ENCODE measurements around the gene RBM38.
"Not testable (repeated sequence)": the region's sequence is repeated elsewhere in the genome, so short reads cannot be mapped to it uniquely, and the experiment has no call there.

The RBM38 gene

GRCh38 chr20:57390604-57391438 is at the start of gene RBM38:
TSS of gene RBM38 (plus strand) at chr20:57391396. CDS start at chr20:57391582, 186 bp downstream.
- peak; percentile 64 for DNase-seq

GRCh38 chr20:57341663-57342062 is 49.5 kb upstream of the RBM38 start:
- no peak for DNase-seq

- no peak for DNase-seq
Measured at GRCh38 chr20:57342829-57343228, 48.4 kb upstream of the RBM38 start.

- DNase-seq: peak; percentile 35
Measured at GRCh38 chr20:57346477-57346876, 44.7 kb upstream of the RBM38 start.

DNA sequence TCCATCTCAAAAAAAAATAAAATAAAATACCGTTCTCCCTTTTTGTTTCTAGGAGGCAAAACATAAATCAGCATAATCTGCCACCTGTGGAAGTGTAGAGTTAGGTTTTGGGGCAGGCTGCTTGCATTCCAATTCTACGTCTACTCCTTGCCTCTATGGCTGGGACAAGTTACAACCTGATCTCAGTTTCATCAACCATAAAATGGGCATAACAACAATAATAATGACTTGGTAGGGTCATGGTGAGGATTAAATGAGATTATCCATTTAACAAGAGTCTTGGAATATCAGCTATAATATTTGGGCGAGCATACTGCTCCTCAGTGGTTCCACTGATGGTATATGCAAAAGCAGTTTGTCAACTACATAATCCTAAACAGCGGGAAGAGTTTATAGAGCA is 43.8 kb upstream of the RBM38 start:
- no peak for DNase-seq

DNA sequence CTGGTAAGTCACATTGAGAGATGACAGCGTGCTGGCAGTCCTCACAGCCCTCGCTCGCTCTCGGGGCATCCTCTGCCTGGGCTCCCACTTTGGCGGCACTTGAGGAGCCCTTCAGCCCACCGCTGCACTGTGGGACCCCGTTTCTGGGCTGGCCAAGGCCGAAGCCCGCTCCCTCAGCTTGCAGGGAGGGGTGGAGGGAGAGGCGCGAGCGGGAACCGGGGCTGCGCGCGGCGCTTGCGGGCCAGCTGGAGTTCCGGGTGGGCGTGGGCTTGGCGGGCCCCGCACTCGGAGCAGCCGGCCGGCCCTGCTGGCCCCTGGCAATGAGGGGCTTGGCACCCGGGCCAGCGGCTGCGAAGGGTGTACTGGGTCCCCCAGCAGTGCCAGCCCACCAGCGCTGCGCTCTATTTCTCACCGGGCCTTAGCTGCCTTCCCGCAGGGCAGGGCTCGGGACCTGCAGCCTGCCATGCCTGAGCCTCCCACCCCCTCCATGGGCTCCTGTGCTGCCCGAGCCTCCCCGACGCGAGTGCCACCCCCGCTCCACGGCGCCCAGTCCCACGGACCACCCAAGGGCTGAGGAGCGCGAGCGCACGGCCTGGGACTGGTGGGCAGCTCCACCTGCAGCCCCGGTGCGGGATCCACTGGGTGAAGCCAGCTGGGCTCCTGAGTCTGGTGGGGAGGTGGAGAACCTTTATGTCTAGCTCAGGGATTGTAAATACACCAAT is 42.8 kb upstream of the RBM38 start:
- DNase-seq: not testable (repeated sequence)

DNA sequence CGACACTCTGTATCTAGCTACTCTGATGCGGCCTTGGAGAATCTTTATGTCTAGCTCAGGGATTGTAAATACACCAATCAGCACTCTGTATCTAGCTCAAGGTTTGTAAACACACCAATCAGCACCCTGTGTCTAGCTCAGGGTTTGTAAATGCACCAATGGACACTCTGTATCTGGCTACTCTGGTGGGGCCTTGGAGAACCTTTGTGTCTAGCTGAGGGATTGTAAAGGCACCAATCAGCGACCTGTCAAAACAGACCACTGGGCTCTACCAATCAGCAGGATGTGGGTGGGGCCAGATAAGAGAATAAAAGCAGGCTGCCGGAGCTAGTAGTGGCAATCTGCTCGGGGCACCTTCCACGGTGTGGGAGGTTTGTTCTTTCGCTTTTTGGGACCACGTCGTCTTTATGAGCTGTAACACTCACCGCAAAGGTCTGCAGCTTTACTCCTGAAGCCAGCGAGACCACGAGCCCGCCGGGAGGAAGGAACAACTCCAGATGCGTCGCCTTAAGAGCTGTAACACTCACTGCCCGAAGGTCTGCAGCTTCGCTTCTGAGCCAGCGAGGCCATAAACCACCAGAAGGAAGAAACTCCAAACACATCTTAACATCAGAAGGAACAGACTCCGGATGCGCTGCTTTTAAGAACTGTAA is 42.1 kb upstream of the RBM38 start:
- not testable (repeated sequence) for DNase-seq

DNA sequence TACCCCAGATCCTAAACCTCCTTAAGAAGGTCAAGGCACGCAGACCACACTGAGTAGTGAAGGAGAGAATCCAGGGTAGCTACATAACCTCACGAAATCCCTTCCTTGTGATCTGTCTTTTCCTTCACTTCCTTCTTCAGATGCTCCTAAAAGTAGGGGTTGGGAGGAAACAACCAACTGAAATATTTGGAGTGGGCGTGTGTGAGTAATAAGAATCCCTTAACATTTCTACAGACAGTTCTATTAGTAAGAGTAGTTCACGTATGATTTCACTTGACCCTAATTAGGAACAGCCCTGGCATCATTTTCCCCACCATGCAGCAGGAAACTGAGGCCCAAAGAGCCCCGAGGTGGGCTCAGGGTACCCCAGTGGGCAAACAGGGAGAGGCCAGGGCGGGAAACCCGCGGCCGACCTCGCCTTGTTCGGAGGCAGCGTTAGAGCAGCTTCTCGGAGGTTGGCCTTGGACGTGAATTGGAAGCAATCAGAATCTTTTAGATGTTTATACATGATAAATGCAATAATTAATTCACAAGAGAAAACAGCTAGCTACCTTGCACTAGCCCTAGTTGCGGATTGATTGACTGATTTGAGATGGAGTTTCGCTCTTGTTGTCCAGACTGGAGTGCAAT is 41.0 kb upstream of the RBM38 start:
- no peak for DNase-seq

- not testable (repeated sequence) for DNase-seq
Measured at GRCh38 chr20:57350726-57351041, 40.5 kb upstream of the RBM38 start.

GRCh38 chr20:57351042-57351783 is 40.0 kb upstream of the RBM38 start, which contains the start of gene RAE1:
TSS of gene RAE1 (plus strand) at chr20:57351255. CDS start at chr20:57354039, 2,784 bp downstream.
- DNase-seq: peak; percentile 87

DNA sequence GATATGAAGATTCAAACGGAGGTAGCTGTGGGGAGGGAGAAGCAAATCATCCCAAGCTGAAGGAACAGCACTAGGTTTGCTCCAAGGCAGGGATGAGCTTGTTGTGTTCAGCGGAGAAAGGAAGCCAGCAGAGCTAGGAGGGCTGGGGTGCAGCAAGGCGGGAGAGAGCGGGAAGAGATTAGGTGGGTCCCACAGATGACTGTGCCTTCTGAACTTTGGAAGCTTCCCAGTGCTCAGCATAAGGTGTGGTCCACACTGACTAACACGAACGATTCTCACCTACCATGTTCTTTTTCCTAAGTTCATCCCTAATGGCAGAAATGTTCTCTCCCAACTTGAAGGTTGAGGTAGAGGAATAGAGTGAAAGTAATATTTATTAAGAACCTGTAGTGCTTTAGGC is 38.9 kb upstream of the RBM38 start:
- no peak for DNase-seq

DNA sequence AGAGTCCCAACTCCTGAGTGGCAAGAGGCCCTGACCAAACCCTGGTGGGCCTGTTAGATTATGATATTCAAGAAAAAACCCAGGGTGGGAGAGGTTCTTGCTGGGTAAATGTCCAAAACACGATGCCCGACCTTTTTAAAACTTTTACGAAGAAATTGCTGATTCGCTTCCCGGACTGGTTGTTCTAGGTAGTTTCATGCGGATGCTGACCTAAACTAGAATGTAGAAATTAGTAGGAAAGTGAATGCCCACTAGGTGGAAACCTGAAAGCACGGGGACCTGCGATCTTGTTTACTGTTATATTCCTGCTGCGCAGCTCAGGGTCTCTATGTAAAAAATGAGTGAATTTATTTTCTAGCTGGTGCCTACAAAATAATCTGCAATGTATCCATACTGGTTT is 37.8 kb upstream of the RBM38 start:
- no peak for DNase-seq

DNA sequence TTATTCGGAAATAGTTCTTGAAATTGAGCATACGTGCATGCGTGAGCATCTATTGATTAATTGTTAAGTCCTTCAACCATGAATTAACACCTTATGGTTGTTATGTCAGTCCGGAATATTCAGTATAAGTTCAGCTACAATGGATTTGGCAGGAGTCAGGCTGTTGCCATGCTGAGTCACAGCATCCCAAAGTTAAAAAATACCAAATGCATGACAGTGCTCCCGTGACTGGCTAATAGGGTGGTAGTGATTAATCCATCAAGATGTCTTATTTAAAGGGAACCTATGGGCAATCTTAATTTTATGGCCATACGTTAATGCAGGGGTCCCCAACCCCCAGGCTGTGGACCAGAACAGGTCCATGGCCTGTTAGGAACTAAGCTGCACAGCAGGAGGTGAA is 29.7 kb upstream of the RBM38 start:
- no peak for DNase-seq

- DNase-seq: no peak
Measured at GRCh38 chr20:57364451-57364850, 26.7 kb upstream of the RBM38 start.

DNA sequence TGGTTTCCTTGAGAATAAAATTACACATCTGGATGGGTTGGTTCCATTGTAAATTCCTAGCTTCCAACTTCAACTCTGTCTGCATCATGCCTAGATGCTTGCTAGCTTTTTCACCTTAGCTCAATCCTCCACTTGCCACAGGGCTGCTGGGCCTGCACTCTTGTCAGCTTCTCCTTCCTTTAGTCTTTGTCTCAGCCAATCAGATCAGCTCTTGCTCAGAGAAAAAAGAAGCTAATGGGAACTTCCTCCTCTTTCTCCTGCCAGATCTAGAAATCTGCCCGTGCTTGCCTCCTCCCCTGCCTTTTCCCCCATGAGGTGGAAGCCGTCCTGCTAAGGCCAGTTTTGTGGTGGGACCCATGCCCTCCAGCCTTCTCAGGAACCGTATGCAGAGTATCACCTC is 21.6 kb upstream of the RBM38 start:
- DNase-seq: no peak

DNA sequence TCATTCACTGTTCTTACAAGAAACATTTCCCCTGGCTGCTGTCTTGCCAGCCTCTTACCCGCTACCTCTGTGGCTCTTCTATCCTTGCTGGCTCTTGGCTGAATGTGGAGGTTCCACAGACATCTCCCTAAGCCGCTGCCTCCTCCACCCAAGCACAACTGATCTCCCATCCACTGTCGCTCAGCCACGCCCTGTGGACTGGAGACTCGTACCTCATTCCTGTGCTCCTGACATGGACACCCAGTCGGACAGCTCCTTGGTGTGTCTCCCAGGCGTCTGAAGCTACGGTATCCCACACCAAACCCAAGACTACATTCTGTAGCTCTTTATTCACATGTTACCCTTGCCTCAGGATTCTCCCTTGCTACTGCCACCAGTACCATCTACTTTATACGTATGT is 20.9 kb upstream of the RBM38 start:
- no peak for DNase-seq

DNA sequence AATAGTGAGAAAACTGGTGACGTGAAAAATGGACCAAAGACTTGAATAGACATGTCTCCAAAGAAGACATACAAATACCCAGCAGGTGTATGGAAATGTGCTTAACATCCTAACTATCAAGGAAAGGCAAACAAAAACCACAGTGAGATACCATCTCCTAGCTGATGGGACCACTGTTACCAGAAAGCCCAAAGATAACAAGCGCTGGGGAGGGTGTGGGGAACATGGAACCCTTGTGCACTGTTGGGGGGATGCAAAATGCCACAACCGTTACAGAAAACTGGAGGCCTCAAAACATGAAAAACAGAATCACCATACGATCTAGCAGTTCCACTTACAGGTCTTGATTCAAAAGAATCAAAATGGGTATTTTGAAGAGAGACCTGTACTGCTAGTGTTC is 19.8 kb upstream of the RBM38 start:
- no peak for DNase-seq

DNA sequence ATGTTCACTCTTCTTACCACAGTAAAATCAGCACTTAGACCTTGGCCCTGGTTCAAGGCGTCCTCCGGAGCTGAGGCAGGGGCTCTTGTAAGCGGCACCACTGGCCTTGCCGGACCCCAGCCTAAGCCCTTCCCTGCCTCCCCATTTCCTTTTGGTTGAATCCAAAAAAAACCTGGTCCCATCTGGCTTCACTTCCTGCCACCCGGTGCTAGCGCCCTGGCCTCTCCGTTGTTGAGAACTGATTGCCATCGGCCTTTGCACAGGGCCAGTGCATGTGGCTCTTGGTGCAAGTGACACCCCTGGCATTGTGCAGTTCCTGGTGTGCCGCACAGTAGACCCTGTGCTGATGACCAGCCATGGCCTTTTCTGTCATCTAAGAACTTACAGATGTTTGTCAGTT is 19.0 kb upstream of the RBM38 start:
- DNase-seq: no peak

- no peak for DNase-seq
Measured at GRCh38 chr20:57372581-57373350, 18.4 kb upstream of the RBM38 start.

- DNase-seq: no peak
Measured at GRCh38 chr20:57374343-57374930, 16.8 kb upstream of the RBM38 start.

- no peak for DNase-seq
Measured at GRCh38 chr20:57374931-57375651, 16.1 kb upstream of the RBM38 start.

Measured in activated effector memory CD4-positive, alpha-beta T cell treated with Interleukin-2 at 50 U/mL for 16 hours (primary cell).